NT2/D1 (cell line): ENCODE measurements around the gene CCER1.

Experiments
- SUZ12 ChIP-seq: IDR thresholded peaks from 2 replicates; pipeline ENCODE4 v1.6.1; 2011; ENCODE audit not compliant: insufficient read length, insufficient read depth; ENCODE audit errors: extremely low read depth
- YY1 ChIP-seq: IDR thresholded peaks from 2 replicates; pipeline ENCODE4 v1.6.1; 2011; ENCODE audit not compliant: insufficient read length, insufficient read depth
- ZNF274 ChIP-seq: IDR thresholded peaks from 2 replicates; pipeline ENCODE4 v1.6.1; 2011; ENCODE audit warnings: mild to moderate bottlenecking, low read depth, low read length

- no peak for TF ChIP-seq ZNF274
- TF ChIP-seq SUZ12: no peak
- TF ChIP-seq YY1: no peak
Observed at GRCh38 chr12:90920222-90920621, 34.8 kb downstream of the CCER1 start.
